HCT116 (cell line): ENCODE results near the gene FNDC5. TPM values are rescaled to one million over a fixed set of nuclear protein-coding genes. Genes with fewer than 3 reads are reported as not detected.

ENCODE experiments used
- ATAC-seq: fragments of 200-7000 bp; cut with Tn5 transposase; 2 replicates; pipeline ENCODE4 v1.9.1; 2020; ENCODE audit warnings: mild to moderate bottlenecking, moderate library complexity
- BruUV-seq: library from RNA; stranded (reverse); fragments of 400-500 nt; replicated peaks from 2 replicates; lab custom pipeline; 2021; lab: Mats Ljungman, UMichigan
- CTCF ChIA-PET: fragments of 300-600 bp; sonication (Branson Sonifier 250); formaldehyde crosslinking; loops from one replicate; lab custom pipeline; 2021; ENCODE audit warnings: antibody characterized with exemption; lab: Charles Lee
- POLR2A ChIA-PET: fragments of 300-600, 350-600 bp; sonication (Branson Sonifier 250); formaldehyde crosslinking; loops from one replicate; lab custom pipeline; 2021; ENCODE audit warnings: antibody characterized with exemption; lab: Charles Lee
- RAD21 ChIA-PET, 2 experiments: fragments of 300-600 bp; sonication (Branson Sonifier 250); formaldehyde crosslinking; loops; one replicate each; lab custom pipeline; 2023; ENCODE audit warnings: low total read pairs in 2 of 2; ENCODE audit not compliant: uncharacterized antibody in 2 of 2, unreplicated experiment in 2 of 2, low non-redundant PET in 1 of 2; lab: Charles Lee
- DNase-seq: peaks from one replicate; pipeline ENCODE4 v3.0.0-alpha.2; 2010; ENCODE audit warnings: low read depth, low spot score
- H2AFZ ChIP-seq: fragments of 200-600 bp; shearing (Covaris generic), sonication (generic); 2 replicates; pipeline ENCODE4 v1.6.1; 2017; ENCODE audit warnings: low read depth, mixed run types, mixed read lengths, antibody characterized with exemption, low read length; ENCODE audit not compliant: poor library complexity, severe bottlenecking
- H3K27ac ChIP-seq: 2 replicates; pipeline ENCODE4 v1.5.1; 2012; ENCODE audit warnings: low read depth, low read length
- H3K27me3 ChIP-seq: fragments of 200-600 bp; sonication (generic); 2 replicates; pipeline ENCODE4 v1.6.1; 2016; ENCODE audit warnings: mixed run types, low read length, mixed read lengths; ENCODE audit not compliant: insufficient read depth
- H3K36me3 ChIP-seq, 2 experiments: fragments of 200-500 bp in 1 of 2; fragments of 200-600 bp in 1 of 2; sonication (Bioruptor generic) in 1 of 2; sonication (generic) in 1 of 2; 2 replicates each; pipeline versions ENCODE4 v1.5.1 to v1.6.1; 2014 to 2016; ENCODE audit warnings: low read length in 2 of 2, inconsistent platforms in 1 of 2, mixed read lengths in 1 of 2, mixed run types in 1 of 2; ENCODE audit not compliant: insufficient read depth in 2 of 2, control insufficient read depth in 1 of 2
- H3K4me1 ChIP-seq, 2 experiments: fragments of 200-600 bp in 1 of 2; sonication (generic) in 1 of 2; 2 replicates each; pipeline versions ENCODE4 v1.5.1 to v1.6.1; 2012 to 2017; ENCODE audit warnings: low read length in 2 of 2, inconsistent platforms in 1 of 2, mild to moderate bottlenecking in 1 of 2, mixed read lengths in 1 of 2, mixed run types in 1 of 2, moderate library complexity in 1 of 2; ENCODE audit not compliant: insufficient read depth in 2 of 2, control insufficient read depth in 1 of 2
- H3K4me2 ChIP-seq: fragments of 200-600 bp; sonication (generic); 2 replicates; pipeline ENCODE4 v1.6.1; 2017; ENCODE audit warnings: mixed run types, low read length, mixed read lengths
- H3K4me3 ChIP-seq, 2 experiments: fragments of 200-600 bp in 1 of 2; sonication (generic) in 1 of 2; replicated peaks in 1 of 2; 2 replicates each; pipeline ENCODE4 v1.5.1; 2011 to 2016; ENCODE audit warnings: low read length in 2 of 2, control low read depth in 1 of 2, low read depth in 1 of 2, mild to moderate bottlenecking in 1 of 2, mixed read lengths in 1 of 2, mixed run types in 1 of 2
- H3K79me2 ChIP-seq: fragments of 200-600 bp; sonication (generic); 2 replicates; pipeline ENCODE4 v1.6.1; 2017; ENCODE audit warnings: mild to moderate bottlenecking, mixed run types, low read length, moderate library complexity, mixed read lengths; ENCODE audit not compliant: insufficient read depth
- H3K9ac ChIP-seq: fragments of 200-600 bp; sonication (generic); 2 replicates; pipeline ENCODE4 v1.6.1; 2016; ENCODE audit warnings: low read length, mixed read lengths
- H3K9me2 ChIP-seq: fragments of 200-600 bp; sonication (generic), shearing (Covaris generic); 2 replicates; pipeline ENCODE4 v1.6.1; 2017; ENCODE audit warnings: mixed run types, mild to moderate bottlenecking, moderate library complexity; ENCODE audit not compliant: insufficient read depth
- H3K9me3 ChIP-seq, 2 experiments: fragments of 200-500 bp in 1 of 2; fragments of 200-600 bp in 1 of 2; sonication (Bioruptor generic) in 1 of 2; sonication (generic) in 1 of 2; 2 replicates each; pipeline ENCODE4 v1.6.1; 2014 to 2017; ENCODE audit warnings: low read length in 2 of 2, mixed read lengths in 2 of 2, inconsistent platforms in 1 of 2, low read depth in 1 of 2, mild to moderate bottlenecking in 1 of 2, mixed run types in 1 of 2, moderate library complexity in 1 of 2; ENCODE audit not compliant: control insufficient read depth in 1 of 2, insufficient read depth in 1 of 2
- H4K20me1 ChIP-seq: fragments of 200-600 bp; sonication (generic), shearing (Covaris generic); 2 replicates; pipeline ENCODE4 v1.6.1; 2017; ENCODE audit warnings: mixed run types, mild to moderate bottlenecking, moderate library complexity; ENCODE audit not compliant: insufficient read depth
- ATF3 ChIP-seq: IDR thresholded peaks from 2 replicates; pipeline ENCODE4 v1.6.1; 2012
- CTCF ChIP-seq, 3 experiments: fragments of 200-600 bp in 1 of 3; sonication (generic) in 1 of 3; IDR thresholded peaks in 2 of 3; conservative IDR thresholded peaks in 1 of 3; 2 replicates each; pipeline ENCODE4 v1.5.1; 2012 to 2017; ENCODE audit warnings: low read depth in 2 of 3, low read length in 2 of 3, antibody characterized with exemption in 1 of 3, borderline replicate concordance in 1 of 3, control low read depth in 1 of 3, mild to moderate bottlenecking in 1 of 3, mixed read lengths in 1 of 3, mixed run types in 1 of 3, moderate library complexity in 1 of 3; ENCODE audit not compliant: insufficient read depth in 1 of 3
- EGR1 ChIP-seq: IDR thresholded peaks from 2 replicates; pipeline ENCODE4 v1.6.1; 2012; ENCODE audit warnings: low read depth
- ELF1 ChIP-seq: IDR thresholded peaks from 2 replicates; pipeline ENCODE4 v1.6.1; 2012; ENCODE audit warnings: low read depth, borderline replicate concordance
- EZH2 ChIP-seq: fragments of 200-600 bp; sonication (generic); IDR thresholded peaks from 2 replicates; pipeline ENCODE4 v1.6.1; 2017; ENCODE audit warnings: antibody characterized with exemption, mixed run types
- MAX ChIP-seq: IDR thresholded peaks from 2 replicates; pipeline ENCODE4 v1.6.1; 2012
- POLR2A ChIP-seq: IDR thresholded peaks from 2 replicates; pipeline ENCODE4 v1.7.0; 2011; ENCODE audit warnings: borderline replicate concordance; ENCODE audit not compliant: insufficient read depth, insufficient read length; ENCODE audit errors: extremely low read depth
- POLR2AphosphoS5 ChIP-seq: IDR thresholded peaks from 2 replicates; pipeline ENCODE4 v1.6.1; 2011; ENCODE audit warnings: mild to moderate bottlenecking, low read depth, low read length, moderate library complexity
- REST ChIP-seq: IDR thresholded peaks from 2 replicates; pipeline ENCODE4 v1.6.1; 2012; ENCODE audit warnings: low read depth
- SIN3A ChIP-seq: IDR thresholded peaks from 2 replicates; pipeline ENCODE4 v1.6.1; 2012; ENCODE audit warnings: low read depth
- SP1 ChIP-seq: IDR thresholded peaks from 2 replicates; pipeline ENCODE4 v1.6.1; 2012; ENCODE audit warnings: low read depth
- TCF7L2 ChIP-seq: IDR thresholded peaks from 2 replicates; pipeline ENCODE4 v1.7.0; 2011; ENCODE audit warnings: borderline replicate concordance, inconsistent platforms; ENCODE audit not compliant: insufficient read depth, insufficient read length; ENCODE audit errors: extremely low read depth
- YY1 ChIP-seq: IDR thresholded peaks from 2 replicates; pipeline ENCODE4 v1.6.1; 2011; ENCODE audit warnings: low read length, low read depth, moderate library complexity, mild to moderate bottlenecking; ENCODE audit not compliant: insufficient replicate concordance; ENCODE audit errors: extremely low read depth
- ZNF274 ChIP-seq: fragments of 200-500 bp; sonication (Bioruptor generic); IDR thresholded peaks from 2 replicates; pipeline ENCODE4 v1.6.1; 2014; ENCODE audit warnings: mild to moderate bottlenecking, low read depth, low read length, inconsistent platforms
- intact Hi-C: fragments of 100-400 bp; cut with micrococcal nuclease; formaldehyde crosslinking; loops from 2 replicates; pipeline ENCODE4 v1.10.0; 2022
- total RNA-seq: library from RNA; stranded (reverse); gene quantifications from one replicate; pipeline ENCODE4 v1.2.1, GENCODE V29; 2021; ENCODE audit not compliant: unreplicated experiment

FNDC5 gene
- total RNA-seq, 1 experiment from 2014 or later: not detected

GRCh38 chr1:32881291-32881690 is 10.6 kb upstream of the FNDC5 start:
- Histone ChIP-seq H3K9me2 (no peaks in the 10 kb centered on the region), H3K4me3 (no peak overlapping the region), H3K9me3 (no peaks in the 10 kb centered on the region), H3K27ac (no peak overlapping the region), H4K20me1 (no peaks in the 10 kb centered on the region), H3K36me3 (no peaks in the 10 kb centered on the region), H3K79me2 (no peaks in the 10 kb centered on the region), H3K4me1 (peaks cover 0 to 13% of the 10 kb centered on the region in 2 experiments; a peak in 3 of 4 replicates), H2AFZ (no peak overlapping the region), H3K9ac (no peak overlapping the region), H3K27me3 (no peaks in the 10 kb centered on the region), H3K4me2 (no peak overlapping the region)
- ChIA-PET RAD21 (interaction anchor here in 1 of 2 experiments (0.6 kb wide), 1 partner anchor 54 kb away, joined by 3 read pairs; no protein-coding TSS in a partner anchor), CTCF (interaction anchor here (1.5 kb wide), 1 partner anchor 11 kb away, joined by 3 read pairs; no protein-coding TSS in a partner anchor), POLR2A (no interaction called here)
- intact Hi-C loops: no loop called here
- BruUV-seq: no TSS peak
- TF ChIP-seq POLR2A: no peak
- no peak for TF ChIP-seq POLR2AphosphoS5
- no peak for TF ChIP-seq YY1
- ATAC-seq (peak; percentile 35), DNase-seq (no peak)

GRCh38 chr1:32878637-32879041 is 7.9 kb upstream of the FNDC5 start:
- Histone ChIP-seq H3K4me3 (no peak overlapping the region), H3K27me3 (no peaks in the 10 kb centered on the region), H3K4me1 (peaks cover 0 to 13% of the 10 kb centered on the region in 2 experiments; a peak in 3 of 4 replicates), H3K79me2 (no peaks in the 10 kb centered on the region), H3K36me3 (no peaks in the 10 kb centered on the region), H3K9me3 (no peaks in the 10 kb centered on the region), H3K9ac (no peak overlapping the region), H3K4me2 (no peak overlapping the region), H2AFZ (no peak overlapping the region), H3K9me2 (no peaks in the 10 kb centered on the region), H4K20me1 (no peaks in the 10 kb centered on the region), H3K27ac (no peak overlapping the region)
- BruUV-seq: no TSS peak
- ChIA-PET POLR2A (no interaction called here), RAD21 (interaction anchor here (0.6 to 1.0 kb wide), 2 partner anchors 208 kb away, joined by 3 read pairs; no protein-coding TSS in a partner anchor), CTCF (interaction anchor here (0.7 to 2.2 kb wide), 3 partner anchors 14 to 208 kb away, joined by 4 to 6 read pairs (median 5); partner anchors contain the start of gene AZIN2)
- intact Hi-C loops: no loop called here
- DNase-seq (no peak), ATAC-seq (no peak)
- TF ChIP-seq ATF3 (no peak), ELF1 (no peak), CTCF (IDR thresholded peaks at IDR 0.05 in 2 of 3, conservative IDR thresholded peaks at IDR 0.05 in 1 of 3; ENCODE audit: borderline replicate concordance in 1 of 3, insufficient read depth in 1 of 3, low read depth in 2 of 3, low read length in 2 of 3) (no peak), YY1 (no peak), EZH2 (no peak), SIN3A (no peak), MAX (no peak), ZNF274 (no peak), POLR2AphosphoS5 (no peak), REST (no peak), TCF7L2 (no peak), EGR1 (no peak), SP1 (no peak)
